Stimulated activated CD4-positive, alpha-beta T cell treated with anti-CD3 and anti-CD28 coated beads, Interleukin-12 subunit alpha, Interleukin-12 subunit beta, amount 100 ng/mL, for 24 hours (primary cell): Measurements from ENCODE around the gene C2orf81.
"Not testable (repeated sequence)": the region's sequence is repeated elsewhere in the genome, so short reads cannot be mapped to it uniquely, and the experiment has no call there.

Experiments used
- DNase-seq, 2 experiments: peaks; one replicate each; pipeline ENCODE4 v3.0.0-alpha.2; 2020; ENCODE audit warnings: low read depth in 2 of 2

The C2orf81 gene

DNA sequence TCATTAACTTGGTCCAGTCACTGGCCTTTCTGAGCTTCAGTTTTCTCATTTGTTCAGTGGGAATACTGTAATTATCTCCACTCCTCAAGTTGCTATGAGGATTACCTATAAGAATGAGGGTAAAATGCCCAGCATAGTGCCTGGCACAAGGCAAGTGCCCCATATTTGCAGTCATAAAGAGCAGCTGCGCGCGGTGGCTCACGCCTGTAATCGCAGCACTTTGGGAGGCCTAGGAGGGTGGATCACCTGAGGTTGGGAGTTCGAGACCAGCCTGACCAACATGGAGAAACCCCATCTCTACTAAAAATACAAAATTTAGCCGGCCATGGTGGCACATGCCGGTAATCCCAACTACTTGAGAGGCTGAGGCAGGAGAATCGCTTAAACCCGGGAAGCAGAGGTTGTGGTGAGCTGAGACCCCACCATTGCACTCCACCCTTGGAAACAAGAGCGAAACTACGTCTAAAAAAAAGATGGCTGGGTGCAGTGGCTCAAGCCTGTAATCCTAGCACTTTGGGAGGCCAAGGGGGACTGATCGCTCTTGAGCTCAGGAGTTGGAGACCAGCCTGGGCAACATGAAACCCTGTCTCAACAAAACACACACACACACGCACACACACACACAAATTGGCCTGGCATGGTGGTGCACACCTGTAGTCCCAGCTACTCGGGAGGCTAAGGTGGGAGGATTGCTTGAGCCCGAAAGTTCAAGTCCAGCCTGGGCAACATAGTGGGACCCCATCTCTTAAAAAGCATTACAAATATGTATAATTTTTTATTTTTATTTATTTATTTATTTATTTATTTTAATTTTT, 21.3 kb upstream of the C2orf81 start:
- DNase-seq, result not testable (repeated sequence)

- DNase-seq, result no peak
These were observed 20.5 kb upstream of the C2orf81 start, which contains the start of gene RTKN for GRCh38 chr2:74441690-74442482. RTKN (minus strand) TSS chr2:74441937; CDS start chr2:74441816, 121 bp downstream.

DNA sequence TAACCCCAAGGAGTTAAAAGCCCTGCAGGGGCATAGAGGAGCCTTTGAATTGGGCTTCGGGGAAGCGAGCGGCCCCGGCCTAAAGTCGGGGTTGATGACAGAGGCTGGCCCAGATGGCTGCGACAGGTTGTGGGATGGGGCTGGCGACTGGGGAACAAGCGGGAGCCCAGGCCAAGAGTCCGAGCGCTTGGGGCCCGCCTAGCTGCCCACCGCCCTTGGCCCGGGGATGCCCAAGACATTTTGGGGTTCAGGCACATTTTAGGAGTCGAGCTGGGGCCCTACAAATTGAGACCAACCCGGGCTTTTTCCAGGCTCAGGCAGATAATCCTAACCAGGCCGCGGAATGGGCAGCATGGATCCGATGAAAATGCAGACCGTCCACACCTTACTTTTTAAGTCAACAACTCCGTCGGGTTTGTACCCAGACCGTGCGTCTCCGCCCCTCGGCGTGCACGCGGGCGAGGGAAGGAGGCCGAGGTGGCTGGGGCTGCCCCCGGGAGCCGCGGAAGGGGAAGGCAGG, 19.8 kb upstream of the C2orf81 start:
- DNase-seq, result no peak

GRCh38 chr2:74440378-74441169, 19.2 kb upstream of the C2orf81 start:
- DNase-seq, result peak in 1 of 2 experiments; percentile 52

DNA sequence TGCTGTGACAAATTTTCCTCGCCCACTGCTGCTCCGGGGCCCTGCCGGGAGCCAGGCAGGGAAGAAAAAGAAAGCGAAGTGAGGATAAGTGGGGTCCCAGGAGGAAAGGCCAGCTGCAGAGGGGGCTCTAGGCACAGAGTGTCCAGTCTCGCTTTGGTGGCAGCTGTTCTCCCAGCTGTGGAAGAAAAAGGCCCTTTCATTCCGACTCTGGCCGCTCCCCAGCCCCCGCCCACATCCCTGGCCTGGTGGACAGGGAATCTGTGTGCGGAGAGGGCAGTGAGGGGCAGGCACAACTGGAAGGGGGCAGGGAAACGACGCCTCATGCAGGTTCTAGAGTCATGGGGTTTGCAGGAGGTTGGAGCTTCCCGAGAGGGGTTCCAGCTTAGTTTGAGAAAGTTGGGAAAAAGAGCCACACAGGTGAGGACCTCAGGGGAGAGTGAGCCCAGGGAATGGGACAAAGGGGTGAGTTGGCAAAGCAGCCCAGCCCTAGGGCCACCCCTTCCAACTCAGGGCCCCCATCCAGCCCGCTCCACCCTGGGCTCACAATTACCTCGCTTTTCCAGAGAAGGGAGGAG, 18.5 kb upstream of the C2orf81 start:
- DNase-seq, result no peak

GRCh38 chr2:74439373-74439772, 18.0 kb upstream of the C2orf81 start:
- DNase-seq, result no peak

DNA sequence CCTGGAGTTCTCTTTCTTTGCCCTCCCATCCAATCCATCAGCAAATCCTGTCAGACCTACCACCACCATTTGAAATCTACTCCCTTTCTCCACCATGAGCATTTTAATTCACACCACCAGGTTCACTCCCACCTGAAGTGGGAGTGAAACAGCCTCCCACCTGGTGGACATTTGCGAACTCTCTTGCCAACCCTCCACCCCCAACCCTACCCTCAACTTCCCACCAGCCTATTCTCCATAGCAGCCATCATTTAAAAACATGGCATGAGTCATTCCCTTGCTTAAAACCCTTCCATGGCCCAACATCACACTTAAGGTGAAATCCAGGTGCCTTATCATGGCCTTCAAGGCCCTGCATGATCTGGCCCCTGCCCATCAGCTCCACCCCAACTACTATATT, 16.8 kb upstream of the C2orf81 start:
- DNase-seq, result no peak

DNA sequence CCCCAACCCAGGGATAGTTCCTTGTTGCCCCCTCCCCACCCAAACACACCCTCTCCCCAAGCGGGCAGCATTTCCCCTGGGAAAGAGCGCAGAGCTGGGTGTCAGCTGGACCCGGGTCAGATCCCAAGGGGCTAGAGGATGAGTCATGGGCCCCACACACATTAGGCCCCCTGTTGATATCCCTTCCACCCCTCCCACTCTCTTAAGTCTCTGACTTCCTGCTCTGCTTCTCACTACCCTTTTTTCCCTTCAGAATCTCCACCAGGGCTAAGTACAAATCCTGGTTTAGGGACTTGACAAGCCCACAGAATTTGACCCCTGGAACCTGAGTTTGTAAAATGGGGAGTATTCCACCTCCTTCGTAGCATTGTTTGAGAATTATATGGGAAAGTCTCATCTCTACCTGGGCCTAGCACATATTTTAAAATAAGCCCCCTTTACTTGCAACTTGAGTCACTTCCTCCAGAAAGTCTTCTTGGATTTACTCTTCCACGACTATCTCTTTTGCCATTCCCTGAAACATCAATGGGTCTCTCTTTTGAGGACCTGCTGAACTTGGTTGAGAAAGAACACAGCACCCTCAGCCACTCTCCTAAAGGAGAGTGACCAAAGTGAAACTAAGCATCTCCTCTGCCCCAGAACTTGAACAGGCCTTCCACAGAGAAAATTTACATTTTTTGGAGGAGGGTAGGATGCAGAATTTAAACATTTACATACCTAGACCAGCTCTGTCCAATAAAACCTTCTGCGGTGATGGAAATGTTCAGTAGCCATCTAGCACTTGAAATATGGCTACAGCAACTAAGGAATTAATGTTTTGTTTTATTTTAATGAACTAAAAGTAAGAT, 15.7 kb upstream of the C2orf81 start:
- DNase-seq, result no peak

DNA sequence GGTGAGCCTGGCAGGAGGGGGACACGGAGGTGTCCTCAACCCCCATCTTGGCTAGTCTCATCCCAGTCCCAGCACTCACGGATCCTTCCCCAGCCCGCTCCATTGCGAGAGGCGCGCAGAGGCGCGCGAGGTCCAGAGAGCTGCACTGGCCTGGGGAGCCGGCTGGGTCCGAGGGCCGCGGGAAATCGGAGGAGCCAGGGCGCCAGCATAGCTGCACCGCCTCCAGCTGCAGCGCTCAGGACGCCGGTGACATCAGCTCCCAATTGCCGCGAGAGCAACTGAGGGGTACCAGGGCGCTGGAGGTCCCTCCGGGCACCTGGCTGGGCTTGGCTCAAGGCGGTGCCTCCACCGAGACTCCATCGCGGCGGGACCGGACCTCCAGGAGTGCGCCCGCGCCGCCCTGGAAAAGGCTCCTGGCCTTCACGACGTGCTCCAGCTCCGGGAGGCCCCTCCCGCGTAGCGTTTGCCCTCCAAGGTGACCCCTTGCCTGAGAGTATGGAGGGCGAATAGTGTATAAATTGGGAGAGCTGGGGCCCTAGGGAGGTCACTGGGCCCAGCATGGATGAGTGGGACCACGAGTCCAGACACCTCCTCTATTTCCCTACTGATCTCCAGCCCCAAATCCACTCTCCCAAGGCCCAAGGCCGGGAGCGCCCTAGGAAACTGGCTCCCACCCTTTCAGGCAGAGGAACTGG, 14.8 kb upstream of the C2orf81 start:
- no peak for DNase-seq

GRCh38 chr2:74430502-74430901, 9.1 kb upstream of the C2orf81 start:
- DNase-seq, result no peak

- DNase-seq, result no peak
These were observed 8.3 kb upstream of the C2orf81 start for GRCh38 chr2:74429487-74430451.

DNA sequence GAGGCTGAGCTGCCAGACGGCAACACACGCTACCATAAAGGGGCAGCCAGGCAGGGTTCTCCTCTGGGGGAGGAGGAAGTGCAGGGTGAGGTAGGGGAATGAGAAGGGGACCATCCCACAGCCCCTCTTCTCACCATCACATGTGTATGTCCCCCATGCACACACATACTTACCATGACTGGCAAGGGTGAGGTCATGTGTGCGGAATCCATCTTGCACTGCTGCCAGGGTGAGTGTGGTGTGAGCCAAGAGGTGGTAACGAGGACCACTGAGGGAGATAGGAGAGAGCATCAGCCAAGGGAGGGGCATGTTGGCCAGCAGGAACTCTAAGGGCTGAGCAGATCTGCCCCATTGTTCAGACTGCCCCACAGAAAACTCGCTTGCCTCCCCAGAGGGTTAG, 7.3 kb upstream of the C2orf81 start:
- DNase-seq, result no peak

DNA sequence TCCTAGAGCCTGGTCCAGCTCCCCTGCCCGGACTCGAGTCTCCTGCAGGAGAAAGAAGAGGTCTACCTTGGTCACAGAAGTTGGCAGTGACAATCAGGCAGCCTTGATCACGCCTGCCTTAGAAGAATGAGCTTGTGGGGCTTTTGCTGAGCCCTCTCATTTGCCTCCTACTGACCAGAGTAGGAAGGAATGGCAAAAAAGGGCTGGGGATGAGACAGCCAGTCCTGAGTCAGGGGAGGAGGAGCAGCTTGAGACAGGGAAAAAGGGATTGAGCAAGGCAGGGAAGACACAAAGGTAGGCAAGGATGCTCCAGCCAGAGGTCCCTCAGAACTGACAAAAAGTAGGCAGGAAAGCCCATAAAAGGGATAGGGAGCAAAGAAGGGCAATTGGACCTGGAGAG, 6.1 kb upstream of the C2orf81 start:
- DNase-seq, result no peak

DNA sequence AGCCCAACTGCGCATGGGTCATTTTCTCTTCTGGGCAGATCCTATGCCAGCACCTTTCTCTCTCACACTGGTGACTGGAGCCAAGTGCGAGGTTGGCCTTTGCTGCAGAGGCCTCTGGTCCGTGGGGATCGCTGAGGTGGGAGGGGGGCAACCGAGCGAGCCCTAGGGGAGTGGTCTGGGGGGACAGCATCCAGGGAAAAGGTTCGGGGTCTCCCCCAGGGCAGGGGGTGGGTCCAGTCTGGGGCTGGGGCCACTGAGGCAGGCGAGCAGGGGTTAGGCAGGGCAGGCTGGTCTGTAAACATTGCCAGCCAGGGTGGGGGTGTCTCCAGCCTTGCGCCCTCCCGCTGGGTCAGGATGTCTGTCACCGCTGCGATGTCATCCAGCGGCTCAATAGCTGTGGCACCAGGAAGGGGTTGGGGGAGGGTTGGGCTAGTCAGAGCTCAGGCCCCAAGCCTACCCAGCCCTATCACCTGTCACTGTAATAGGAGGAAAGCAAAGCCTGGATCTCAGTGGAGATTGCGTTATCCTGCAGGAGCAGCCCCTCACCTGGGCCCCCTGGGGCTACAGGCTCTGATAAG, 4.9 kb upstream of the C2orf81 start:
- no peak for DNase-seq

GRCh38 chr2:74425523-74425922, 4.1 kb upstream of the C2orf81 start:
- DNase-seq, result no peak

- no peak for DNase-seq
These were observed 3.6 kb upstream of the C2orf81 start for GRCh38 chr2:74424995-74425406.

DNA sequence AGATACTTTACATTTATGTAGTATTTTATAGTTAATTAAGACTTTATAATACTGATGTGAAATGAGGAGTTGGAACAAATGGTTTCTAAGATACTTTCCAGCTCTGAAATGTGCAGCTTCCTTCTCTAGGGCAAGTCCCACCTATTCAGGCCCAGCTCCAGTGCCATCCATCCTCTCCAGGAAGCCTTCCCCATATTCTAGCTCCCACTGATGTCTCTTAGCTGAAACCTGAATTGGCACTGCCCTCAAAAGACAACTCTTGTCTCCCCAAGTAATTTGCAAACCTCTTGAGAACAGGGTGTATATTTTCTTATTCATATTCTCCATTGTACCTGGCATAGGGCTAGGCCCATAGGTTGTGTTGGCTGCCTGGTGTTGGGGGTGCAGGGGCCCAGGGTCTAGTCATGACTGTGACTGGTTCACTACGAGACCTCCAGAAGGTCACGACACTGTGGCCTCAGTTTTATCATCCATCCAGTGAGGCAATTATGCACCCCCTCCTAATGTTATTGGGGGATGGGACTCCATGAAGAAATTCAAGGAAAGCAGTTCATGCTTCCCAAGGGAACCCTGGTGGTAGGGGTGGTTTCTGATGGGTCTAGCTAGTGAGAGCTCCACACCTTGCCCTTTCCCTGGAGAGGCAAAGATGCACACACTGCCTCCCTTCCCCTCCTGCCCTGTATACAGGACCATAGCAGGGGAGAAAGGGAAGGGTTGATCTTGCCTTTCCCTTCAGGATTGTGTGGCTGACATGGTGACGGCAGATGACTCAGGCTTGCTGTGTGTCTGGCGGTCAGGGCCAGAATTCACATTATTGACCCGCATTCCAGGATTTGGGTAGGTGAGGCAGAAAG, 2.9 kb upstream of the C2orf81 start:
- DNase-seq, result no peak
